ENCODE results near the gene CCNE1. TPM values are rescaled to one million over a fixed set of nuclear protein-coding genes. Genes with fewer than 3 reads are reported as not detected.
"Not testable (repeated sequence)": the region's sequence is repeated elsewhere in the genome, so short reads cannot be mapped to it uniquely, and the experiment has no call there.

Gene CCNE1
- total RNA-seq, 4 donors from 2014 or later = 9.1 to 15.6 (median 13.0) TPM

DNA sequence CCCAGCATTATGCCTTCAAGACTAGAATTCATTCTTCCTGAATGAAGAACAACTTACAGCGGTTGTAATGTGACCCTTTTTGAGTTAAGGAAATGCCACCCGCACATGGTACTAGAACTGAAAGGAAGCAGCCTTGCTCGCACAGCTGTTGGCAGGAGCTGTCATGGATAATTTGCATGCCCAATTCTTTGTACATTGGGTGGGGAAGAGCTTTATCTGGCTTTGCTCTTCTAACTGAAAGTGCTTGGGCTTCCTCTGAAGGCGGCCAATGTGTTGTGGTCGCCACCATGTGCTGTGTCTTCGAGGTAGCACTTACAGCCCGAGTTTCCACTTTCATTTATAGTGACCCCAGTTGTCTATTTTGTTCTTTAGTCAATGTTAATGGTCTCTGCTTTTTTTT lies 3.4 kb downstream of the CCNE1 start:
- DNase-seq (ENCODE audit: low spot score in 2 of 2) = no peak
- TF ChIP-seq POLR2A (IDR thresholded peaks at IDR 0.05) = no peak
- TF ChIP-seq, protein P1, sequence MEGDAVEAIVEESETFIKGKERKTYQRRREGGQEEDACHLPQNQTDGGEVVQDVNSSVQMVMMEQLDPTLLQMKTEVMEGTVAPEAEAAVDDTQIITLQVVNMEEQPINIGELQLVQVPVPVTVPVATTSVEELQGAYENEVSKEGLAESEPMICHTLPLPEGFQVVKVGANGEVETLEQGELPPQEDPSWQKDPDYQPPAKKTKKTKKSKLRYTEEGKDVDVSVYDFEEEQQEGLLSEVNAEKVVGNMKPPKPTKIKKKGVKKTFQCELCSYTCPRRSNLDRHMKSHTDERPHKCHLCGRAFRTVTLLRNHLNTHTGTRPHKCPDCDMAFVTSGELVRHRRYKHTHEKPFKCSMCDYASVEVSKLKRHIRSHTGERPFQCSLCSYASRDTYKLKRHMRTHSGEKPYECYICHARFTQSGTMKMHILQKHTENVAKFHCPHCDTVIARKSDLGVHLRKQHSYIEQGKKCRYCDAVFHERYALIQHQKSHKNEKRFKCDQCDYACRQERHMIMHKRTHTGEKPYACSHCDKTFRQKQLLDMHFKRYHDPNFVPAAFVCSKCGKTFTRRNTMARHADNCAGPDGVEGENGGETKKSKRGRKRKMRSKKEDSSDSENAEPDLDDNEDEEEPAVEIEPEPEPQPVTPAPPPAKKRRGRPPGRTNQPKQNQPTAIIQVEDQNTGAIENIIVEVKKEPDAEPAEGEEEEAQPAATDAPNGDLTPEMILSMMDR (IDR thresholded peaks at IDR 0.05) = no peak
- 84% methylated on average over 7 of the region's 7 CpGs for WGBS, 2 donors
- no peak overlapping the region for H3K4me3 ChIP-seq (ENCODE audit: low read depth, poor library complexity, severe bottlenecking)
- intact Hi-C loops (cut with DNase I; ENCODE audit: low total_unique reads) = no loop called here

DNA sequence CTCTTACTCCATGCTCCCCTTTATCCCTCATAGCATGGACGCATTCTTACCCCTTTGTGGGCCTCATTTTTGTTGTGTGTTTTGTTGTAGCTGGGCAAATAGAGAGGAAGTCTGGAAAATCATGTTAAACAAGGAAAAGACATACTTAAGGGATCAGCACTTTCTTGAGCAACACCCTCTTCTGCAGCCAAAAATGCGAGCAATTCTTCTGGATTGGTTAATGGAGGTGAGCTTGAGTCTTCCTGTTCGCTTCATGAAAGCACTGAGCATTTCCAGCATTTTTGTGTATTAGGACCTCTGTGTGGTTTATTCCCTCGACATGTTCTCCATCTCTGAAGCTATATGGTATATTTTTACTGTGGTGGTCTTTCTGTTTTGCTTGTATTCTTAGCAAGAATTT lies 5.5 kb downstream of the CCNE1 start:
- DNase-seq (ENCODE audit: low spot score in 2 of 2) = no peak
- no peak overlapping the region for H3K4me3 ChIP-seq (ENCODE audit: low read depth, poor library complexity, severe bottlenecking)
- intact Hi-C loops (cut with DNase I; ENCODE audit: low total_unique reads) = no loop called here
- 89% methylated on average over 4 of the region's 4 CpGs for WGBS, 2 donors
- TF ChIP-seq, protein P1 (IDR thresholded peaks at IDR 0.05) = no peak
- no peak for TF ChIP-seq POLR2A (IDR thresholded peaks at IDR 0.05)

GRCh38 chr19:29819300-29819699 lies 7.5 kb downstream of the CCNE1 start:
- TF ChIP-seq, protein P1 (IDR thresholded peaks at IDR 0.05) = no peak
- TF ChIP-seq POLR2A (IDR thresholded peaks at IDR 0.05) = no peak
- no peak for DNase-seq (ENCODE audit: low spot score in 2 of 2)
- intact Hi-C loops (cut with DNase I; ENCODE audit: low total_unique reads) = no loop called here
- no peak overlapping the region for H3K4me3 ChIP-seq (ENCODE audit: low read depth, poor library complexity, severe bottlenecking)
- 98 to 99% methylated on average over 4 of the region's 4 CpGs for WGBS, 2 donors

- H3K4me3 ChIP-seq (ENCODE audit: low read depth, poor library complexity, severe bottlenecking) = no peak overlapping the region
- intact Hi-C loops (cut with DNase I; ENCODE audit: low total_unique reads) = no loop called here
- WGBS, 2 donors = 95 to 98% methylated on average over 6 of the region's 6 CpGs
- no peak for DNase-seq (ENCODE audit: low spot score in 2 of 2)
- no peak for TF ChIP-seq POLR2A (IDR thresholded peaks at IDR 0.05)
- TF ChIP-seq, protein P1 (IDR thresholded peaks at IDR 0.05) = no peak
These were observed 8.2 kb downstream of the CCNE1 start for GRCh38 chr19:29819986-29820385.

DNA sequence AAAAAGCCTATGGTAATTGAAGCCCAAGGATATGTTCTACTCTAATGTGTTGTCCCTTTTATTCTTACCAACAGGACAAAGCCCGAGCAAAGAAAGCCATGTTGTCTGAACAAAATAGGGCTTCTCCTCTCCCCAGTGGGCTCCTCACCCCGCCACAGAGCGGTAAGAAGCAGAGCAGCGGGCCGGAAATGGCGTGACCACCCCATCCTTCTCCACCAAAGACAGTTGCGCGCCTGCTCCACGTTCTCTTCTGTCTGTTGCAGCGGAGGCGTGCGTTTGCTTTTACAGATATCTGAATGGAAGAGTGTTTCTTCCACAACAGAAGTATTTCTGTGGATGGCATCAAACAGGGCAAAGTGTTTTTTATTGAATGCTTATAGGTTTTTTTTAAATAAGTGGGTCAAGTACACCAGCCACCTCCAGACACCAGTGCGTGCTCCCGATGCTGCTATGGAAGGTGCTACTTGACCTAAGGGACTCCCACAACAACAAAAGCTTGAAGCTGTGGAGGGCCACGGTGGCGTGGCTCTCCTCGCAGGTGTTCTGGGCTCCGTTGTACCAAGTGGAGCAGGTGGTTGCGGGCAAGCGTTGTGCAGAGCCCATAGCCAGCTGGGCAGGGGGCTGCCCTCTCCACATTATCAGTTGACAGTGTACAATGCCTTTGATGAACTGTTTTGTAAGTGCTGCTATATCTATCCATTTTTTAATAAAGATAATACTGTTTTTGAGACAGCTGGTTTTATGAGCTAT lies 12.0 kb downstream of the CCNE1 start:
- TF ChIP-seq, protein P1 (IDR thresholded peaks at IDR 0.05) = no peak
- TF ChIP-seq POLR2A (IDR thresholded peaks at IDR 0.05) = no peak
- WGBS, 2 donors = 92 to 97% methylated on average over 20 of the region's 20 CpGs
- DNase-seq (ENCODE audit: low spot score in 2 of 2) = no peak
- H3K4me3 ChIP-seq (ENCODE audit: low read depth, poor library complexity, severe bottlenecking) = no peak overlapping the region
- intact Hi-C loops (cut with DNase I; ENCODE audit: low total_unique reads) = no loop called here

DNA sequence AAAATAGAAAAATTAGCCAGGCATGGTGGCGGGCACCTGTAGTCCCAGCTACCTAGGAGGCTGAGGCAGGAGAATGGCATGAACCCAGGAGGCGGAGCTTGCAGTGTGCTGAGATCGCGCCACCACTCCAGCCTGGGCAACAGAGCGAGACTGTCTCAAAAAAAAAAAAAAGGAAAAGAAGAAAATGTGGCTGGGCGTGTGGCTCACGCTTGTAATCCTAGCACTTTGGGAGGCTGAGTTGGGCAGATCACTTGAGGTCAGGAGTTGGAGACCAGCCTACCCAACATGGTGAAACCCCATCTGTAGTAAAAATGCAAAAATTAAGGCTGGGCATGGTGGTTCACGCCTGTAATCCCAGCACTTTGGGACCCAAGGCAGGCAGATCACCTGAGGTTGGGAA lies 13.5 kb downstream of the CCNE1 start:
- intact Hi-C loops (cut with DNase I; ENCODE audit: low total_unique reads); H3K4me3 ChIP-seq (ENCODE audit: low read depth, poor library complexity, severe bottlenecking); DNase-seq (ENCODE audit: low spot score in 2 of 2): not testable (repeated sequence)
- 90 to 95% methylated on average over 8 of the region's 8 CpGs for WGBS, 2 donors
